Choroid plexus epithelial cell (primary cell): ENCODE results near the gene HMGCR.

Experiments
- DNase-seq: peaks from one replicate; pipeline ENCODE4 v3.0.0-alpha.2; 2010; ENCODE audit warnings: low read depth
- H3K4me3 ChIP-seq: 2 replicates; pipeline ENCODE4 v1.5.1; 2011; ENCODE audit warnings: low read depth, mild to moderate bottlenecking, control low read depth, low read length, moderate library complexity
- TF ChIP-seq, protein P1 (sequence below): conservative IDR thresholded peaks from 2 replicates; pipeline ENCODE4 v1.5.1; 2011; ENCODE audit warnings: low read depth, mild to moderate bottlenecking, control low read depth, inconsistent platforms, low read length, moderate library complexity

HMGCR gene

DNA sequence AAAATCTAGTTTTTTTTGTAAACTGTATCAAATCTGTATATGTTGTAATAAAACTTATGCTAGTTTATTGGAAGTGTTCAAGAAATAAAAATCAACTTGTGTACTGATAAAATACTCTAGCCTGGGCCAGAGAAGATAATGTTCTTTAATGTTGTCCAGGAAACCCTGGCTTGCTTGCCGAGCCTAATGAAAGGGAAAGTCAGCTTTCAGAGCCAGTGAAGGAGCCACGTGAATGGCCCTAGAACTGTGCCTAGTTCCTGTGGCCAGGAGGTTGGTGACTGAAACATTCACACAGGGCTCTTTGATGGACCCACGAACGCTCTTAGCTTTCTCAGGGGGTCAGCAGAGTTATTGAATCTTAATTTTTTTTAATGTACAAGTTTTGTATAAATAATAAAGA, 24.3 kb downstream of the HMGCR start:
- no peak overlapping the region for H3K4me3 ChIP-seq
- no peak for DNase-seq
- TF ChIP-seq, protein P1, sequence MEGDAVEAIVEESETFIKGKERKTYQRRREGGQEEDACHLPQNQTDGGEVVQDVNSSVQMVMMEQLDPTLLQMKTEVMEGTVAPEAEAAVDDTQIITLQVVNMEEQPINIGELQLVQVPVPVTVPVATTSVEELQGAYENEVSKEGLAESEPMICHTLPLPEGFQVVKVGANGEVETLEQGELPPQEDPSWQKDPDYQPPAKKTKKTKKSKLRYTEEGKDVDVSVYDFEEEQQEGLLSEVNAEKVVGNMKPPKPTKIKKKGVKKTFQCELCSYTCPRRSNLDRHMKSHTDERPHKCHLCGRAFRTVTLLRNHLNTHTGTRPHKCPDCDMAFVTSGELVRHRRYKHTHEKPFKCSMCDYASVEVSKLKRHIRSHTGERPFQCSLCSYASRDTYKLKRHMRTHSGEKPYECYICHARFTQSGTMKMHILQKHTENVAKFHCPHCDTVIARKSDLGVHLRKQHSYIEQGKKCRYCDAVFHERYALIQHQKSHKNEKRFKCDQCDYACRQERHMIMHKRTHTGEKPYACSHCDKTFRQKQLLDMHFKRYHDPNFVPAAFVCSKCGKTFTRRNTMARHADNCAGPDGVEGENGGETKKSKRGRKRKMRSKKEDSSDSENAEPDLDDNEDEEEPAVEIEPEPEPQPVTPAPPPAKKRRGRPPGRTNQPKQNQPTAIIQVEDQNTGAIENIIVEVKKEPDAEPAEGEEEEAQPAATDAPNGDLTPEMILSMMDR, result no peak

DNA sequence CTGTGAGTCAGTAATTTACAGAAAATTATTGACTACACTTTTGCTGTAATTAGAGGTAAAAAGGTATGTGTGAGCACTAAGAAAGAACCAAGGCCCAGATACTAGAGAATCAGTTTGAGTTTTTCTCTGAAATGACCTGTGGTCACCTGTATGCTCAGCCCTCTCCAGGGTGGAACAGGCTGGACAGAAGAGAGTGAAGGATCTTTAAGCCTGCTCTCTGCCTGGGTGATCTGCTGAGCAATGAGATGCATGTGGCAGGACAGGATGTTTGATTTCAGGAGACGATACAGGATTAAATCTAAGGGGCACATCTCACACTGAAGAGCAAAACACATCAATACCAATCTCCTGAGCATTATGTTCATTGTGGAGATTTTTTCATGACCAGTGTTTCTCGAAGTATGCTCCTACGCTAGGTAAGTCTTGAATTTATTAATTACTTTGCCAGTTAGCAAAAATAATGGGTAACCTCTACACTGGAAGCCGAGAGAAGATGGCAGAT, 25.5 kb downstream of the HMGCR start:
- H3K4me3 ChIP-seq, result no peak overlapping the region
- no peak for DNase-seq
- TF ChIP-seq, protein P1, result no peak

DNA sequence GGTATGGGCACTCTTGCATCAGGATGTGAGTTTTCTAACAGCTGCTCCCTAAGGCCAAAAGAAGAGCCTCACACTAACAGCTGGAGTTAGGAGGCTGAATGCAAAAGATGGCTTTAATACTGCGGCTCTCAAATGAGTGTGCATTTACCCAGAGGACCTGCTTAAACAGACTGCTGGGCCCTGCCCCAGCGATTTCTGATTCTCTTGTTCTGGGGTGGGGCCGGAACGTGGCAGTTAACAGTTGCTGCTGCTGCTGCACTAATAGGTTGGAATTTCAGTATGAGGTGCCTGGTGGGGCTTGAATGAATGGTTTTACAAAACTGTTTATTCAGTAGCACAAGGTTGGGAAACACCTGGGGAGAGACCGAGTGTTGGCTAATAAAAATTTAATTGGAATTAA, 26.1 kb downstream of the HMGCR start:
- TF ChIP-seq, protein P1, result no peak
- no peak for DNase-seq
- no peak overlapping the region for H3K4me3 ChIP-seq

DNA sequence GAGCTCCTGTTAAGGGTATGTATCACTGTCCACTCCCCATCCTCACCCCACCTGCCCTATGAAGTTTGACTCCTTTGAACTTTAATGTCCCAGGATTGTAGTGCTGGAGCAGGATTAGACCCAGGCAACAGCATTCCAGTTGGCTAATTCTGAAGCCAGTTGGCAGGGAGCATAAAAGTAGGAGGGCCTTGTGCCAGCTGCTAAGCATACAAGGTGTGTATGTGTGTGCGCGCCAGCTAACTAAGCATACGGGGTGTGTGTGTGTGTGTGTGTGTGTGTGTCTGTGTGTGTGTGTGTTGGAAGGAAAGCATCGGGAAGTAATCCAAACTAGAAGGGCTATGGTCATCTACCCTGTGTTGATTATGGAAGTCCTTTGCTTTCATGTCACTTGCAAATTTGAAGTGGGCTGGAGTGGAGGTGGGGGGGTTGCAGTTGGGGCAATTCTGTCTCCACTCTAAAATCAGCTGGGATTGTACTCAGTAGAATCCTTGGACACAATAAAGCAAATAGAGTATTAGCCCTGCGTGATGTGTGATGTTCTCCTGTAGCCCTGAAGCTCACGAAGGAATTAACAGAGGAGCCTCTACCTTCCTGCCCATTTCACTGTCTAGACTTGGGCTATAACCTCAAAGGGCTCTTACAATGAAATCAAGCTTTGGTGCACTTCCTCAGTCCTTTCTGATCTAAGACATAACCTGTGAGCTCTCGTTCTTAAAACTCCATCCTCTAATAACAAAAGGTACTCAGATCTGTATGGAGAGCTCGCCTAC, 26.9 kb downstream of the HMGCR start:
- no peak overlapping the region for H3K4me3 ChIP-seq
- TF ChIP-seq, protein P1, result no peak
- DNase-seq, result peak; percentile 37

DNA sequence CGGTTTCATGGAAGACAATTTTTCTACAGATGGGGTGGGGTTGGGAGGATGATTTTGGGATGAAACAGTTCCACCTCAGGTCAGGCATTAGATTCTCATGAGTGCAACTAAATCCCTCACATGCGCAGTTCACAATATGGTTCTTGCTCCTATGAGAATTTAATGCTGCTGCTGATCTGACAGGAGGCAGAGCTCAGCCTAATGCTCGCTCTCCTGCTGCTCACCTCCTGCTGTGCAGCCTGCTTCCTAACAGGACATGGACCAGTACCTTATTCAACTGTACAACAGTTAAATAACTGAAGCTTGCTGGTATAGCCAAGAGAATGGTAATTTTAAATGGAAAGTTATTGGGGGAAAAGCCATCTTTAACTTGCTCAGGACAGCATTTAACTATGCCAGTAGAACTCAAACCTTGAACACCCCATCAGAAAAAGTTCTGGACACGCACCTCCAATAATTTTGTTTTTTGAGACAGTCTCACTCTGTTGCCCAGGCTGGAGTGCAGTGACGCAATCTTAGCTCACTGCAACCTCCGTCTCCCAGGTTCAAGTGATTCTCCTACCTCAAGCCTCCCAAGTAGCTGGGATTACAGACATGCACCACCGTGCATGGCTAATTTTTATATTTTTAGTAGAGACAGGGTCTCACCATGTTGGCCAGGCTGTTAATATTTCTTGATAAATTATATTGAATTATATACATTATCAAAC, 27.7 kb downstream of the HMGCR start:
- no peak overlapping the region for H3K4me3 ChIP-seq
- peak; percentile 67 for DNase-seq
- TF ChIP-seq, protein P1, result no peak

DNA sequence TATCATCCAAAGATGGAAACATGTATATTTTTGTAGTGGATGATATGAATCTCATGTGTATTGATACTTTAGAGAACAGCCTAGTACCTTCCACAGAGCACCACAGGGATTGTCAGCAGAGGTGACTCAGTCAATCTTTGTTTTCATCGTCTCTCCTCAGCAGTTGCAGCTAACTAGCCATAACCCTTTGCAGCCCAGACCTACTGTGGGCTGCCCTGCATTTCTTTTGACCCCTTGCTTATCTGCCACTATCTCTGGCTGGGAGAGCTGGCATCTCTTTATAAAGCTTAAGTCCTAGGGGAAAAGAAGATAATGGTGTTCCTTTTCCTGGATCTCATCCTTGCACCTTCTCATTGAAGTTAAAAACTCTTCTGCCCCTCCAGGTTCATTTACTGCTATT, 28.7 kb downstream of the HMGCR start:
- DNase-seq, result no peak
- H3K4me3 ChIP-seq, result no peak overlapping the region
- TF ChIP-seq, protein P1, result no peak

DNA sequence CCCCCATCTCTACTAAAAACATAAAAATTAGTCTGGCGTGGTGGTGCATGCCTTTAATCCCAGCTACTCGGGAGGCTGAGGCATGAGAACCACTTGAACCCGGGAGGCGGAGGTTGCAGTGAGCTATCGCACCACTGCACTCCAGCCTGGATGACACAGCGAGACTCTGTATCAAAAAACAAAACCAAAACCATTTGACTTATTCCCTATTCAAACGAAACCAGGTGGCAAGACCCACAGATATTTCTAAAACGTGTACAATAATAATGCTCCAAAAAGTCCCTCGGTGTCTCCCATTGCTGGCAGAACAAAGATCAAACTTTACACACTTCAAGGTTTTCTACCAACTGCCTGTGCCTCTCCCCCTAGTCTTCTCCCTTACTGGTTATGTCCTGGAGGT, 29.8 kb downstream of the HMGCR start:
- H3K4me3 ChIP-seq, result no peak overlapping the region
- TF ChIP-seq, protein P1, result no peak
- DNase-seq, result no peak
